Activated naive CD4-positive, alpha-beta T cell treated with anti-CD3 and anti-CD28 coated beads, Interleukin-2, amount 50 U/mL, for 16 hours (primary cell): Measurements from ENCODE around the gene C12orf57.
A peak's percentile ranks its signal among the peaks of the same experiment; 100 is the strongest.

Experiments
- DNase-seq: peaks from one replicate; pipeline ENCODE4 v3.0.0-alpha.2; 2020

Gene C12orf57

GRCh38 chr12:6938353-6939190 lies 5.2 kb upstream of the C12orf57 start:
- no peak for DNase-seq

DNA sequence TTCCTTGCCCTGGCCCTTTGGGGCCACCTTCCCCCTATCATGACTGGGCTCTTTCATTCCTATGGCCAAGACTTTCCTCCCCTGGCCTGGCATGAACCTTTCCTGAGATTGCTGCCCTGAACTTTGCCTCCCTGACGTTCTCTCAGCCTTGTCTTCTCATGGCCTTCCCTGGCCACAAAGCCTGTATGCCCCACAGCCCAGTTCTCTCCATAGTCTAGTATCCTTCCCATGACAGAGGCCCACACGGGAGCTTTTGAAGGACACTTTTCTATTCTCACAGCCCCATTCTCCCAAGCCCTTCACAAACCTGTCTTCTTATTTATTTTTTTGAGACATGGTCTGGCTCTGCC lies 4.7 kb upstream of the C12orf57 start:
- no peak for DNase-seq

DNA sequence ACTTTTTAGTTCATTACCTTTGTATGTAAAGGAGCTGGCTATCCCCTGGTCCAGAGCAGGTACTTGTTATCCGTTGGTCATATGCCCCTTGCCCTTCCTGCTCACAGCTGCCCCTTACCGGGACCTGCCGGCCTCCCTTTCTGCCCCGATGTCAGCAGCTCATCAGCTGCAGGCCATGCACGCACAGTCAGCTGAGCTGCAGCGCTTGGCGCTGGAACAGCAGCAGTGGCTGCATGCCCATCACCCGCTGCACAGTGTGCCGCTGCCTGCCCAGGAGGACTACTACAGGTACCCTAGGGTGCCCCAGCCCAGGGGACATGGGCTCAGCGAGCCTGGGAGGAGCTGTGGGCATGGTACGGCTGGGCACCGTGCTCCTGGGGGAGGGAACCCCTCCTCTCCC lies 2.6 kb upstream of the C12orf57 start:
- DNase-seq: no peak

- DNase-seq: no peak
Observed at GRCh38 chr12:6941782-6942181, 2.0 kb upstream of the C12orf57 start.

DNA sequence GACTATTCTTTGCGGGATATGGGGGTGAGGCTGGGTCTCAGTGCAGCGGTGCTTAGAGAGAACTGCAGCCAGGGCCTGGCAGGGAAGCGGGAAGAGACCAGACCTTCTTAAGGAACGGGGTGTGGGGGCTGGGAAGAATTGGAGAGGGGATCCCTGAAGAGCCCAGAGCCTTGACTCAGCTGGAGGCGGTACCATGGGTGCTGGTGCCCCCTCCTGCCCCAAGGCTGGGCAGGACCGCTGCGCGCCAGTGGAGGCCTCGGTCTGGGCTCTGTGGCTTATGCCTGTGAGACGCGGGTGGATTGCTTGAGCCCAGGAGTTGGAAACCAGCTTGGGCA lies 1.5 kb upstream of the C12orf57 start:
- no peak for DNase-seq

DNA sequence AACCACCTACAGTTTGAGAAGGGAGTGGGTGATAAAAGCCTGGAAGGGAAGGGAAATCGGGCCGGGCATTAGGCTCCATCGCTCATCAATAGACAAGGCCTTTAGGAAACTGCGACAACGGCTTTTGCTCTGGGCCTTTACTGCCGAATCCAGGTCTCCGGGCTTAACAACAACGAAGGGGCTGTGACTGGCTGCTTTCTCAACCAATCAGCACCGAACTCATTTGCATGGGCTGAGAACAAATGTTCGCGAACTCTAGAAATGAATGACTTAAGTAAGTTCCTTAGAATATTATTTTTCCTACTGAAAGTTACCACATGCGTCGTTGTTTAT lies 467 bp upstream of the C12orf57 start:
- peak; percentile 76 for DNase-seq

DNA sequence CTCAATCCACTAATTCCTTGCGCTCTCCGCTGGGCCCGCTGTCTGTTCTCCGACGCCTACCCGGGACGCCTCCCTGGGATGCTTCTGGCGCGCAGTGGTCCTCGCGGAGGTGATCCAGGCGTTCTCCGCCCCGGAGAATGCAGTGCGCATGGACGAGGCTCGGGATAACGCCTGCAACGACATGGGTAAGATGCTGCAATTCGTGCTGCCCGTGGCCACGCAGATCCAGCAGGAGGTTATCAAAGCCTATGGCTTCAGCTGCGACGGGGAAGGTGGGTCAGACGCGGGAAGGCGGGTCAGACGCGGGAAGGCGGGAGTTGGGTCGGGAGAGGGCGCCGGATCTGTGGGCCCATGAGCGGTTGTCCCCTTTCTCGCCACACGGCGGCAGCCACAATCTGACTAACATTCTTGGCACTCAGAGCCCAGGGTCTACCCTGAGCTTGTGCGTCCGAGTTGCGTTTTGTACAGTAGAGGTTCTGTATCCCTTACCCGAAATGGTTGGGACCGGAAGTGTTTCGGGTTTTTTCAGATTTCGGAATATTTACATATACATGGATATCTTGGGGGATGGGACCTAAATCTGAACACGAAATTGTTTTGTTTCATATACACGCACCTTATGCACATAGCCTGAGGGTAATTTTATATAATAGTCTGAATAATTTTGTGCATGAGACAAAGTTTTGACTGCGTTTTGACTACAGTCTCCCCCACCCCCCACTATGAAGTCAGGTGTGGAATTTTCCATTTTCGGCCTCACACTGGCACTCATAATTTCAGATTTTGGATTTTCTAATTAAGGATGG lies 762 bp downstream of the C12orf57 start:
- peak; percentile 85 for DNase-seq

- no peak for DNase-seq
Observed at GRCh38 chr12:6945613-6946012, 1.8 kb downstream of the C12orf57 start.

GRCh38 chr12:6946033-6946919 lies 2.5 kb downstream of the C12orf57 start:
- DNase-seq: peak; percentile 49

- DNase-seq: no peak
Observed at GRCh38 chr12:6946920-6947374, 3.1 kb downstream of the C12orf57 start.

DNA sequence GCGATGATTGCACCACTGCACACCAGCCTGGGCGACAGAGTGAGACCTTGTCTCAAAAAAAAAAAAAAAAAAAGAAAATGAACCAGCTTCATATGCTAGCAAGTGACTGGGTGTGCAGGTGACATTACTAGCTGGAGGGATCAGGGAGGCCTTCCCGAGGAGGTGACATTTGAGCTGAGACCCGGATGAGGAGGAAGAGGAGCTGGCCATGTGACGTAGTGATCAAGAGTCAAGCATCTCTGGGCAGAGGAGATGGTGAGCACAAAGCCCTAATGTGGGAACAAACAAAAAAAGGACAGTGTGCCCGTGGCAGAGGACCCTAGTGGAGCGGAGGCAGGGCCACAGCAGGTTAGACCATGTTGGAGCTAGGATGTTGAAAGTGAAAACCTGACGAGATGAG lies 3.8 kb downstream of the C12orf57 start:
- no peak for DNase-seq

- no peak for DNase-seq
Observed at GRCh38 chr12:6948873-6949594, 5.2 kb downstream of the C12orf57 start.

- DNase-seq: no peak
Observed at GRCh38 chr12:6950401-6950801, 6.6 kb downstream of the C12orf57 start.

- peak; percentile 68 for DNase-seq
Observed at GRCh38 chr12:6950811-6951540, 7.2 kb downstream of the C12orf57 start, which contains the start of gene PTPN6. Gene PTPN6, plus strand, starts transcription at chr12:6951356. Its CDS starts 157 bp downstream, at chr12:6951513.

DNA sequence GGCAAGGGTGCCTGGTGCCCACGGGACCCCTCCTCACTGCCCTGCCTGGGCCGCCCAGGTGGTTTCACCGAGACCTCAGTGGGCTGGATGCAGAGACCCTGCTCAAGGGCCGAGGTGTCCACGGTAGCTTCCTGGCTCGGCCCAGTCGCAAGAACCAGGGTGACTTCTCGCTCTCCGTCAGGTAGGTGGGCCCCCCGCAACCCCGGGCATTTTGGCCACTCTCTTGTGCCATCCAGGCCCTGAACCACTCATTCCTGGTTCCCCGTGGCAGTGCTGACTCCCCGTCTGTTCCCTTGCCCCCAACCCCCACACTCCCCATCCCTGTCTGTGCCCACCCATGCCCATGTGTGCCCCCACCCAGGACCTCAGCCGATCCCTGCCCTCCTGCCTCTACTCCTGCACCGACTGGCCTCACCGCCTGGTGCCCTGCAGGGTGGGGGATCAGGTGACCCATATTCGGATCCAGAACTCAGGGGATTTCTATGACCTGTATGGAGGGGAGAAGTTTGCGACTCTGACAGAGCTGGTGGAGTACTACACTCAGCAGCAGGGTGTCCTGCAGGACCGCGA lies 7.8 kb downstream of the C12orf57 start:
- DNase-seq: no peak

- no peak for DNase-seq
Observed at GRCh38 chr12:6952121-6952862, 8.5 kb downstream of the C12orf57 start.

- no peak for DNase-seq
Observed at GRCh38 chr12:6952863-6953441, 9.1 kb downstream of the C12orf57 start.

GRCh38 chr12:6953442-6954315 lies 9.9 kb downstream of the C12orf57 start:
- peak; percentile 66 for DNase-seq
